Peyer's patch (tissue), 4 donors: ENCODE results near the gene TGFB1I1.

Source experiments
- POLR2A ChIP-seq, 2 donors: fragments of 450-650 bp; IDR thresholded peaks; one replicate each; pipeline ENCODE4 v1.5.1; 2017; ENCODE audit warnings: antibody characterized with exemption in 2 of 2, mild to moderate bottlenecking in 2 of 2, moderate library complexity in 2 of 2
- TF ChIP-seq, protein P1 (sequence below), 6 experiments: fragments of 450-650 bp in 4 of 6; fragments of 200-600 bp in 2 of 6; sonication (generic) in 1 of 6; IDR thresholded peaks; one replicate each; pipeline ENCODE4 v1.5.1; 2017 to 2019; ENCODE audit warnings: antibody characterized with exemption in 6 of 6, mild to moderate bottlenecking in 3 of 6, moderate library complexity in 1 of 6

GRCh38 chr16:31464348-31464769, 7.6 kb upstream of the TGFB1I1 start:
- TF ChIP-seq, protein P1, sequence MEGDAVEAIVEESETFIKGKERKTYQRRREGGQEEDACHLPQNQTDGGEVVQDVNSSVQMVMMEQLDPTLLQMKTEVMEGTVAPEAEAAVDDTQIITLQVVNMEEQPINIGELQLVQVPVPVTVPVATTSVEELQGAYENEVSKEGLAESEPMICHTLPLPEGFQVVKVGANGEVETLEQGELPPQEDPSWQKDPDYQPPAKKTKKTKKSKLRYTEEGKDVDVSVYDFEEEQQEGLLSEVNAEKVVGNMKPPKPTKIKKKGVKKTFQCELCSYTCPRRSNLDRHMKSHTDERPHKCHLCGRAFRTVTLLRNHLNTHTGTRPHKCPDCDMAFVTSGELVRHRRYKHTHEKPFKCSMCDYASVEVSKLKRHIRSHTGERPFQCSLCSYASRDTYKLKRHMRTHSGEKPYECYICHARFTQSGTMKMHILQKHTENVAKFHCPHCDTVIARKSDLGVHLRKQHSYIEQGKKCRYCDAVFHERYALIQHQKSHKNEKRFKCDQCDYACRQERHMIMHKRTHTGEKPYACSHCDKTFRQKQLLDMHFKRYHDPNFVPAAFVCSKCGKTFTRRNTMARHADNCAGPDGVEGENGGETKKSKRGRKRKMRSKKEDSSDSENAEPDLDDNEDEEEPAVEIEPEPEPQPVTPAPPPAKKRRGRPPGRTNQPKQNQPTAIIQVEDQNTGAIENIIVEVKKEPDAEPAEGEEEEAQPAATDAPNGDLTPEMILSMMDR (IDR thresholded peaks at IDR 0.05) = no peak
- no peak for TF ChIP-seq POLR2A (IDR thresholded peaks at IDR 0.05)
